B cell (primary cell): ENCODE measurements around the gene UNC5C.

Source experiments
- EZH2 ChIP-seq: IDR thresholded peaks from 2 replicates; pipeline ENCODE4 v1.6.1; 2012; ENCODE audit warnings: borderline replicate concordance, low read depth, mild to moderate bottlenecking, moderate library complexity, low read length; ENCODE audit not compliant: insufficient read depth, poor library complexity, severe bottlenecking
- TF ChIP-seq, protein P1 (sequence below): fragments of 200-600 bp; IDR thresholded peaks from one replicate; pipeline ENCODE4 v1.8.0; 2022; ENCODE audit warnings: antibody characterized with exemption, mild to moderate bottlenecking

DNA sequence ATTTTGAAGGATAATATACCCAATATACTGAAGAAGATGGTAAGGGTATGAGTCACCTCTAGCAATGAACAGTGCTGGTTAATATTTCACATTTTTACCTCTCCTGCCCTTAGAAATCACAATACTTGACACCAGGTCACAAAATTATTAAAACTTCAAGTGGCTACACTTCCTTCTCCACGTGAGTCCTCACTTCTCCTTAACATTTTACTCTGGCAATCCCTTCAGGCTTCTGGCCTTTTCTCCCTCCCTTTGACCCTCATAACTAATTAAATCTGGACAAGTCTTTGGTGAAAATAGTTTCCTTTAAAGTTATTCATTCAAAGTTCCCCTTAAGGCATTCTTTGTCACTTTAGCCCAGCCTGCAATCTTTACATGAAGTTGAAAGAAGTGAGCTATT is 190.4 kb downstream of the UNC5C start:
- TF ChIP-seq, protein P1, sequence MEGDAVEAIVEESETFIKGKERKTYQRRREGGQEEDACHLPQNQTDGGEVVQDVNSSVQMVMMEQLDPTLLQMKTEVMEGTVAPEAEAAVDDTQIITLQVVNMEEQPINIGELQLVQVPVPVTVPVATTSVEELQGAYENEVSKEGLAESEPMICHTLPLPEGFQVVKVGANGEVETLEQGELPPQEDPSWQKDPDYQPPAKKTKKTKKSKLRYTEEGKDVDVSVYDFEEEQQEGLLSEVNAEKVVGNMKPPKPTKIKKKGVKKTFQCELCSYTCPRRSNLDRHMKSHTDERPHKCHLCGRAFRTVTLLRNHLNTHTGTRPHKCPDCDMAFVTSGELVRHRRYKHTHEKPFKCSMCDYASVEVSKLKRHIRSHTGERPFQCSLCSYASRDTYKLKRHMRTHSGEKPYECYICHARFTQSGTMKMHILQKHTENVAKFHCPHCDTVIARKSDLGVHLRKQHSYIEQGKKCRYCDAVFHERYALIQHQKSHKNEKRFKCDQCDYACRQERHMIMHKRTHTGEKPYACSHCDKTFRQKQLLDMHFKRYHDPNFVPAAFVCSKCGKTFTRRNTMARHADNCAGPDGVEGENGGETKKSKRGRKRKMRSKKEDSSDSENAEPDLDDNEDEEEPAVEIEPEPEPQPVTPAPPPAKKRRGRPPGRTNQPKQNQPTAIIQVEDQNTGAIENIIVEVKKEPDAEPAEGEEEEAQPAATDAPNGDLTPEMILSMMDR = no peak
- TF ChIP-seq EZH2 = no peak
